SK-MEL-5 (cell line): ENCODE results near the gene MPRIP. TPM values are rescaled to one million over a fixed set of nuclear protein-coding genes. Genes with fewer than 3 reads are reported as not detected.

Experiments used
- DNase-seq: peaks from one replicate; pipeline ENCODE4 v3.0.0-alpha.2; 2016; ENCODE audit warnings: low read depth, low spot score
- in situ Hi-C: cut with HindIII; loops from 2 replicates; pipeline ENCODE4 v1.10.0; 2016; ENCODE audit warnings: low sequenced_read_pairs, high pct_unique_total_duplicates, low pct_unique_long_range_greater_than_20kb
- total RNA-seq: library from RNA; depleted of rRNA; stranded (reverse); fragments of >200 nt; shearing (Covaris generic); gene quantifications from 2 replicates; pipeline ENCODE4 v1.2.3, GENCODE V29; 2014

The MPRIP gene
- total RNA-seq, 1 experiment from 2014 or later = 85.5 TPM

DNA sequence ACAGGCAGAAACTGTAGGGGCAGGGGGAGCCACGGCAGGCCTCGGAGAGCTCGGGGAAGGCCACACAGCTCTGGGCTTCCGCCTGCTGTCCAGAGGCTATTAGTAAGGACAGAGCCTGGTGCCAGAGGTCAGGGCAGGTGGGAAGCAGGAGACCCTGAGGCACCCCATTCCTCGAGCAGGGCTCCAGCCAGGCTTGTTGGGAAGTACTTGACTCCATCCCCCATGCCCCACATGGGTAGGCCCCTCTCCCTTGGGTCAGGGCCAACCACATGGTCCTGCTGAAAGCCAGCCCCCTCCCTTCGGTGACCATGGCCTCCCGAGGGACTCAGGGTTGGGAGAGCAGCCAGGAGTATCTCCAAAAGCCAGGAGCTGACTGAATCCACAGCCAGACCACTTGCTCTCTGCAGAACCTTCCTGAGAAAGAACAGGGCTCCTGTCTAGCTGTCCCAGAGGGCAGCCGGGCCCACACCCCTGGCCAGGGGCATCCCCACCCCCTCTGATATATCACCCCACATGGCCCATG is 17.4 kb upstream of the MPRIP start:
- DNase-seq = no peak
- in situ Hi-C loops = no loop called here

DNA sequence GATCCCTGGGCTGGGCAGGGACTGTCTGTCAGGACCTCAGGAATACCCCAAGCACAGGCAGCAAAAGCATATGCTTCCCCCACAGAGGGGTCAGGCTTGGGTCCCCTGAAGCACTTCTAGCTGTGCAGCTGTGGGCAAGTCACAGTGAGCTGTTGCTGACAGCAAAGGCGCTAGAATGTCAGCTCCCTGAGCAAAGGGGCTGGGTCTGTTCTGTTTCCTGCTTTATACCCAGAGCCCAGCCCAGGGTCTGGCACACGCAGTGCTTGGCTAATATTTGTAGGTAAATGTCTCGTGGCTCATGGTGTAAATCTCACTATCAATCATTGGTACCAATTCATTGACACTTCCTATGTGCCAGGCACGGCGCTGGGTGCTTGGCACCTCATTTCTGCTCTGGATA is 16.6 kb upstream of the MPRIP start:
- in situ Hi-C loops = no loop called here
- no peak for DNase-seq

GRCh38 chr17:17026163-17026562 is 16.1 kb upstream of the MPRIP start:
- in situ Hi-C loops = no loop called here

DNA sequence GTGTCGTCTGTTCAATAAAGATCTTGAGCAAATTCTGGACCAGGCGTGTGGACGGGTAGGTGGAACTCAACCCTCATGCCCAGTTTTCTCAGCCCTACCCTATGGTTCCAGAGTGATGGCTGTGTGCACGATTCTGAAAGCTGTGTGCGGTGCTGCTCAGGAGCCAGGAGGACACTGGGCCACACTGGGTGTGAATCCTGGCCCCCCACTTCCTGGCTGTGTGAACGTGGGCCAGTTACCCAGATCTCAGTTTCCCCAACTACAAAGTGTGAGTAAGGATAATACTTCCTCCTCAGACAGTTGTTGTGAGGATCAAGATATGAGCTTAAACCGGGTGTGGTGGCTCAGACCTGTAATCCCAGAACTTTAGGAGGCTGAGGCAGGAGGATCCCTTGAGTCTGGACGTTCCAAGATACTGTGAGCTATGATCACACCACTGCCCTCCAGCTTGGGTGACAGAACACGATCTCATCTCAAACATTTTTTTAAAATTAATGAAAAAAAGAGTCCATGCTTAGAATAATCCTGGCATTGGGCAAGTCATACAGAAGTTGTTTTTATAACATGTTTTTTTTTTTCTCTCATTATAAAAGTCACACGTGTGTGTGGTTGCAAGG is 14.7 kb upstream of the MPRIP start:
- no peak for DNase-seq
- in situ Hi-C loops = no loop called here

More at GRCh38 chr17:17026163-17026562, 16.1 kb upstream of the MPRIP start:
- DNase-seq = no peak

GRCh38 chr17:17028059-17028877 is 14.0 kb upstream of the MPRIP start:
- peak; percentile 93 for DNase-seq
- in situ Hi-C loops = no loop called here

- DNase-seq = no peak
- in situ Hi-C loops = no loop called here
These were observed 13.2 kb upstream of the MPRIP start for GRCh38 chr17:17028878-17029535.

DNA sequence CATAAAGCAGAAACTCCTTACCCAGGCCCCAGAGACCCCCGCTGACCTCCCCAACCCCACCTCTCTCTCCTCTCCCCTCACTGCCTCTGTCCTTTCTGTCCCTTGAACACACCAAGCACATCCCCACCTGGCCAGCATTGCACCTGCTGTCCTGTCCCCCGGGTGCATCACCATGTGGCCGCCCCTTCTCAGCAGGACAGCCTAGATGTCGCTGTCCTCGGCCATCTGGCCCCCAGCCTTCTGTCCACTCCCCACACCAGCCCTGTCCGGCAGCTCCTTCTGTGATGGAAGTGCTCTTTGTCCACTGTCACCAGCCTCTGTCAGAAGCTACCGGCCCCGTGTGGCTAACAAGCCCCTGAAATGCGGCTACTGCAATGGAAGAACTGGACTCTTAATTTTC is 12.3 kb upstream of the MPRIP start:
- in situ Hi-C loops = no loop called here

DNA sequence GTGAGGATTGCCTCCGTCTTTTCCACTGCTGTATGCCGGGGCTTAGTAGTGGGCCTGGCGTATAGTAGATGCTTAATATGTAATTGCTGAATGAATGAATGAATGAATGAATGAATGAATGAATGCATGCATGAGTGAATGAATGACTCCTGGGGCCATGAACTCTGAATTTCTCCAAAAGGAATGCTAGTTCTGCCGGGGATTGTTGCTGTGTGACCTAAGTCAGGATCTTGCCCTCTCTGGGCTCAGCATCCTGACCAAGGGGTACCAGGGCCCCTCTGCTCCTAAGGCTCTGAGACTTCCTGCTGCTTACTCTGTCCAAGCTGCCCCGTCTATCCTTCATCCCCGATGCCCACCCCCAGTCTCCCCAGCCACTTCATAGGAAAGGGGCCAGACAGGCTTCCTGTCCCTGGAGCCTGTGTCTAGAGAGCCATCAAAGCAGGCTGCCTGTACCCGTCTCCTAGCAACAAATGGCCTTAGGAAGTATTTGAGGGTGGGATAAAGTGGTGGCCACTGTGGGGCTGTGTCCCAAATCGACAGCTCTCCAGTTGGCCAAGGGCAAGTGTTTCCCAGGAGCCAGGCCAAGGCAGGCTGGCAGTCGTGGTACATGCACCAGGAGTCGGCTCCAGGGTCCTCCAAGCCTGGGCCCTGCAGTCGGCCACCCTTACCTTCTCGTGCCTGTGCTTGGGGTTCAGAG is 11.6 kb upstream of the MPRIP start:
- in situ Hi-C loops = no loop called here
- no peak for DNase-seq

More for the DNA sequence above, 12.3 kb upstream of the MPRIP start:
- DNase-seq = no peak

- DNase-seq = no peak
- in situ Hi-C loops = no loop called here
These were observed 10.0 kb upstream of the MPRIP start for GRCh38 chr17:17032131-17032692.

GRCh38 chr17:17033466-17033865 is 8.8 kb upstream of the MPRIP start:
- no peak for DNase-seq
- in situ Hi-C loops = no loop called here

DNA sequence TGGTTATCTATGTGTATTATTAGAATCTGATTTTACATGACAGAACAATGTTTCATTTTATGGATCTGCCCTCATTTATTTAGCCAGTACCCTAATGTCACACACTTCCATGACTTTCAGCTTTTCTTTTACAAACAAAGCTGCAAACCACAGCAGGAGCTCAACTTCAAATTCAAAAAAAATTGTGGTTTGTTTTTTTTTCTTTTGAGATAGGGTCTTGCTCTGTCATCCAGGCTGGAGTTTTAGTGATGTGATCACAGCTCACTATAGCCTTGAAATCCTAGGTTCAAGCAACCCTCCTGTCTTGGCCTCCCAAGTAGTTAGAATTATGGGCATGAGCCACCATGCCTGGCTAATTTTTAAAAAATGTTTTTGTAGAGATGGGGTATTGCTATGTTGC is 8.2 kb upstream of the MPRIP start:
- no peak for DNase-seq
- in situ Hi-C loops = no loop called here

- DNase-seq = no peak
- in situ Hi-C loops = no loop called here
These were observed 7.7 kb upstream of the MPRIP start for GRCh38 chr17:17034496-17035075.

- in situ Hi-C loops = no loop called here
These were observed 6.8 kb upstream of the MPRIP start for GRCh38 chr17:17035490-17035889.

GRCh38 chr17:17035920-17036523 is 6.2 kb upstream of the MPRIP start:
- in situ Hi-C loops = no loop called here
- no peak for DNase-seq

More at GRCh38 chr17:17035490-17035889, 6.8 kb upstream of the MPRIP start:
- no peak for DNase-seq

GRCh38 chr17:17036524-17036998 is 5.7 kb upstream of the MPRIP start:
- in situ Hi-C loops = no loop called here
- no peak for DNase-seq

- in situ Hi-C loops = no loop called here
- no peak for DNase-seq
These were observed 2.3 kb upstream of the MPRIP start for GRCh38 chr17:17039911-17040310.

- in situ Hi-C loops = no loop called here
- no peak for DNase-seq
These were observed 1.2 kb upstream of the MPRIP start for GRCh38 chr17:17041018-17041521.
